Spleen (tissue), 11 donors: ENCODE data around the gene AASDH. TPM values are rescaled to one million over a fixed set of nuclear protein-coding genes. Genes with fewer than 3 reads are reported as not detected.

ENCODE experiments used
- DNase-seq: peaks from one replicate; pipeline ENCODE4 v3.0.0-alpha.2; 2020
- H3K27ac ChIP-seq, 8 donors: fragments of 200-600 bp; sonication (generic) in 7 of 8; 1 replicate in 4 of 8; 2 replicates in 4 of 8; pipeline versions ENCODE4 v1.5.0 to v1.8.0; 2016 to 2021; ENCODE audit warnings: inconsistent platforms in 4 of 8, mild to moderate bottlenecking in 4 of 8, moderate library complexity in 1 of 8
- H3K27me3 ChIP-seq, 7 donors: fragments of 200-600 bp; sonication (generic) in 6 of 7; replicated peaks in 1 of 7; 1 replicate in 4 of 7; 2 replicates in 3 of 7; pipeline versions ENCODE4 v1.5.0 to v1.8.0; 2016 to 2021; ENCODE audit warnings: inconsistent platforms in 3 of 7, mild to moderate bottlenecking in 1 of 7
- H3K36me3 ChIP-seq, 6 donors: fragments of 200-600 bp; sonication (generic) in 5 of 6; 1 replicate in 4 of 6; 2 replicates in 2 of 6; pipeline versions ENCODE4 v1.5.0 to v1.8.0; 2016 to 2021; ENCODE audit warnings: inconsistent platforms in 2 of 6
- H3K4me1 ChIP-seq, 6 donors: fragments of 200-600 bp; sonication (generic) in 5 of 6; 1 replicate in 3 of 6; 2 replicates in 3 of 6; pipeline versions ENCODE4 v1.5.0 to v1.8.0; 2016 to 2021; ENCODE audit warnings: inconsistent platforms in 3 of 6
- H3K4me3 ChIP-seq, 8 donors: fragments of 200-600 bp; sonication (generic) in 7 of 8; 1 replicate in 4 of 8; 2 replicates in 4 of 8; pipeline versions ENCODE4 v1.5.0 to v1.8.0; 2016 to 2021; ENCODE audit warnings: inconsistent platforms in 4 of 8, mild to moderate bottlenecking in 4 of 8, moderate library complexity in 2 of 8
- H3K9me3 ChIP-seq, 8 donors: fragments of 200-600 bp; sonication (generic) in 7 of 8; 1 replicate in 4 of 8; 2 replicates in 4 of 8; pipeline versions ENCODE4 v1.5.0 to v1.8.0; 2016 to 2021; ENCODE audit warnings: inconsistent platforms in 4 of 8
- CTCF ChIP-seq, 11 experiments: fragments of 200-600 bp in 7 of 11; fragments of 450-650 bp in 4 of 11; sonication (generic) in 4 of 11; IDR thresholded peaks in 8 of 11; conservative IDR thresholded peaks in 3 of 11; 1 replicate in 7 of 11; 2 replicates in 4 of 11; pipeline versions ENCODE4 v1.4.0 to v1.8.0; 2016 to 2021; ENCODE audit warnings: antibody characterized with exemption in 11 of 11, inconsistent platforms in 4 of 11, mild to moderate bottlenecking in 1 of 11
- POLR2A ChIP-seq, 3 donors: fragments of 450-650 bp; IDR thresholded peaks; one replicate each; pipeline ENCODE4 v1.5.1; 2017; ENCODE audit warnings: antibody characterized with exemption in 3 of 3, mild to moderate bottlenecking in 1 of 3
- POLR2AphosphoS5 ChIP-seq, 3 donors: sonication (generic); formaldehyde crosslinking; IDR thresholded peaks; one replicate each; pipeline ENCODE4 v1.5.1; 2017; ENCODE audit warnings: antibody characterized with exemption in 3 of 3
- WGBS, 5 donors: extraction: QIAGEN DNeasy Blood & Tissue Kit in 3 of 5; methylation state at CpG; one replicate each; pipeline versions ENCODE4 v1.1.5 to v1.1.7; 2013 to 2018; 5-methylcytosine and 5-hydroxymethylcytosine counted together
- intact Hi-C: fragments of 100-400 bp; cut with DNase I; formaldehyde crosslinking; loops from one replicate; pipeline ENCODE4 v1.15.0; 2023; ENCODE audit warnings: low total_unique reads
- polyA plus RNA-seq, 3 donors: library from polyadenylated mRNA; stranded (reverse); fragments of 200-250 nt; gene quantifications; one replicate each; pipeline ENCODE4 v1.2.1, GENCODE V29; 2013
- total RNA-seq, 7 donors: library from RNA; depleted of rRNA in 3 of 7; stranded (reverse); fragments of >200 nt in 3 of 7; fragmentation: NEBNext Ultra II Directional in 4 of 7; extraction: Animal tissue kit (Norgen Biotek cat#: 25700) in 4 of 7; gene quantifications; one replicate each; pipeline versions ENCODE4 v1.1.0 to v1.2.1, GENCODE V29; 2016 to 2021
- donor health status: healthy with polysubstance abuse.
- donor health status: DM: no; HTN: no; CAD: no; lungs with moderate emphysema.
- donor health status: DM: no; HTN: no; CAD: no.
- donor health status: Bipolar disorder and iron deficiency.
- donor health status: healthy.
- donor health status: DM: no; HTN: no; CAD: no.
- donor health status: DM: yes; HTN: yes; CAD: no.

The AASDH gene
- total and polyA plus RNA-seq, 10 donors: 2.8 to 15.6 (median 10.5) TPM

- Histone ChIP-seq H3K9me3 (no peaks in the 10 kb centered on the region), H3K27ac (no peak overlapping the region), H3K4me1 (peaks cover 10 to 31% (median 21%) of the 10 kb centered on the region in 6 donors), H3K4me3 (no peak overlapping the region), H3K36me3 (peaks cover 0 to 8% (median 0%) of the 10 kb centered on the region in 6 donors), H3K27me3 (no peaks in the 10 kb centered on the region)
- WGBS, 5 donors: 92 to 95% (median 94%) methylated on average over 8 of the region's 8 CpGs
- no peak for TF ChIP-seq POLR2A (IDR thresholded peaks at IDR 0.05)
- no peak for DNase-seq
- intact Hi-C loops: no loop called here
Observed at GRCh38 chr4:56391270-56391669, 4.0 kb upstream of the AASDH start.

- no peak for TF ChIP-seq POLR2A (IDR thresholded peaks at IDR 0.05)
- no peak for TF ChIP-seq CTCF (IDR thresholded peaks at IDR 0.05 in 8 of 11, conservative IDR thresholded peaks at IDR 0.05 in 3 of 11)
- TF ChIP-seq POLR2AphosphoS5 (IDR thresholded peaks at IDR 0.05): no peak
- DNase-seq: no peak
- 50 to 89% (median 70%) methylated on average over 1 of the region's 1 CpG for WGBS, 5 donors
- intact Hi-C loops: no loop called here
- Histone ChIP-seq H3K4me3 (no peak overlapping the region), H3K9me3 (no peaks in the 10 kb centered on the region), H3K27ac (no peak overlapping the region), H3K36me3 (no peaks in the 10 kb centered on the region), H3K4me1 (peaks cover 10 to 48% (median 32%) of the 10 kb centered on the region in 6 donors), H3K27me3 (no peaks in the 10 kb centered on the region)
Observed at GRCh38 chr4:56389558-56389957, 2.3 kb upstream of the AASDH start.

GRCh38 chr4:56388306-56388705, 1.0 kb upstream of the AASDH start:
- Histone ChIP-seq H3K36me3 (no peaks in the 10 kb centered on the region), H3K9me3 (no peaks in the 10 kb centered on the region), H3K4me1 (peaks cover 10 to 48% (median 32%) of the 10 kb centered on the region in 6 donors), H3K4me3 (peak overlapping the region in 7 of 8 donors; percentile 53 to 88 (median 65)), H3K27me3 (no peaks in the 10 kb centered on the region), H3K27ac (peak overlapping the region in 7 of 8 donors; percentile 92 to 99 (median 97))
- 24 to 42% (median 34%) methylated on average over 6 of the region's 6 CpGs for WGBS, 5 donors
- TF ChIP-seq POLR2A (IDR thresholded peaks at IDR 0.05) (no peak), POLR2AphosphoS5 (IDR thresholded peaks at IDR 0.05) (no peak), CTCF (IDR thresholded peaks at IDR 0.05 in 8 of 11, conservative IDR thresholded peaks at IDR 0.05 in 3 of 11) (no peak)
- intact Hi-C loops: no loop called here
- no peak for DNase-seq

GRCh38 chr4:56386091-56386490, 1.2 kb downstream of the AASDH start:
- Histone ChIP-seq H3K36me3 (peaks cover 0 to 11% (median 0%) of the 10 kb centered on the region in 6 donors), H3K27me3 (no peaks in the 10 kb centered on the region), H3K4me3 (peak overlapping the region in 4 of 8 donors; percentile 53 to 88 (median 67)), H3K4me1 (peaks cover 10 to 48% (median 32%) of the 10 kb centered on the region in 6 donors), H3K9me3 (no peaks in the 10 kb centered on the region), H3K27ac (peak overlapping the region in 4 of 8 donors; percentile 94 to 99 (median 97))
- no peak for DNase-seq
- 90 to 99% (median 96%) methylated on average over 4 of the region's 4 CpGs for WGBS, 5 donors
- no peak for TF ChIP-seq POLR2AphosphoS5 (IDR thresholded peaks at IDR 0.05)
- intact Hi-C loops: no loop called here

- no peak for TF ChIP-seq POLR2A (IDR thresholded peaks at IDR 0.05)
- no peak for TF ChIP-seq CTCF (IDR thresholded peaks at IDR 0.05 in 8 of 11, conservative IDR thresholded peaks at IDR 0.05 in 3 of 11)
- TF ChIP-seq POLR2AphosphoS5 (IDR thresholded peaks at IDR 0.05): no peak
- intact Hi-C loops: no loop called here
- 66 to 88% (median 85%) methylated on average over 2 of the region's 2 CpGs for WGBS, 5 donors
Observed at GRCh38 chr4:56375458-56375857, 11.8 kb downstream of the AASDH start.

More at GRCh38 chr4:56375458-56375857, 11.8 kb downstream of the AASDH start:
- Histone ChIP-seq H3K4me3 (no peak overlapping the region), H3K9me3 (no peaks in the 10 kb centered on the region), H3K27me3 (no peaks in the 10 kb centered on the region), H3K4me1 (peaks cover 0 to 7% (median 0%) of the 10 kb centered on the region in 6 donors), H3K36me3 (peaks cover 0 to 38% (median 0%) of the 10 kb centered on the region in 6 donors), H3K27ac (no peak overlapping the region)
- no peak for DNase-seq
